SK-N-SH treated with all-trans-retinoic acid at 6 μM for 48 hours (cell line): ENCODE measurements around the gene IKBKG.

Experiments used
- ARNTL ChIP-seq: fragments of 450-650 bp; formaldehyde crosslinking; IDR thresholded peaks from 2 replicates; pipeline ENCODE4 v1.5.0; 2020; ENCODE audit warnings: low read depth, mild to moderate bottlenecking, moderate library complexity, borderline replicate concordance
- ISL1 ChIP-seq: fragments of 250-450 bp; sonication (Bioruptor Pico); IDR thresholded peaks from 2 replicates; pipeline ENCODE4 v2.1.2; 2022; ENCODE audit warnings: mild to moderate bottlenecking, moderate library complexity
- OSR1 ChIP-seq: fragments of 250-450 bp; sonication (Bioruptor Pico); IDR thresholded peaks from 2 replicates; pipeline ENCODE4 v1.8.0; 2022; ENCODE audit warnings: moderate library complexity, mild to moderate bottlenecking, inconsistent platforms
- RARB ChIP-seq: fragments of 250-450 bp; sonication (Bioruptor Pico); IDR thresholded peaks from 2 replicates; pipeline ENCODE4 v1.8.0; 2021; ENCODE audit warnings: mild to moderate bottlenecking, moderate library complexity
- SNAI2 ChIP-seq: fragments of 250-450 bp; sonication (Bioruptor Pico); IDR thresholded peaks from 2 replicates; pipeline ENCODE4 v1.5.0; 2020; ENCODE audit warnings: mild to moderate bottlenecking, moderate library complexity
- ZFP3 ChIP-seq: fragments of 250-450 bp; sonication (Bioruptor Pico); IDR thresholded peaks from 2 replicates; pipeline ENCODE4 v1.5.0; 2020; ENCODE audit warnings: mild to moderate bottlenecking, moderate library complexity
- ZFP30 ChIP-seq: fragments of 450-650 bp; formaldehyde crosslinking; IDR thresholded peaks from 2 replicates; pipeline ENCODE4 v1.5.0; 2022; ENCODE audit warnings: mild to moderate bottlenecking, moderate library complexity
- TF ChIP-seq, protein P1 (sequence below): fragments of 250-450 bp; sonication (Bioruptor Pico); IDR thresholded peaks from 2 replicates; pipeline ENCODE4 v1.8.0; 2020; ENCODE audit warnings: mild to moderate bottlenecking, moderate library complexity, borderline replicate concordance
- TF ChIP-seq, protein P2 (sequence below): fragments of 250-450 bp; sonication (Bioruptor Pico); IDR thresholded peaks from 2 replicates; pipeline ENCODE4 v1.8.0; 2021; ENCODE audit warnings: low read depth, mild to moderate bottlenecking, moderate library complexity, borderline replicate concordance

DNA sequence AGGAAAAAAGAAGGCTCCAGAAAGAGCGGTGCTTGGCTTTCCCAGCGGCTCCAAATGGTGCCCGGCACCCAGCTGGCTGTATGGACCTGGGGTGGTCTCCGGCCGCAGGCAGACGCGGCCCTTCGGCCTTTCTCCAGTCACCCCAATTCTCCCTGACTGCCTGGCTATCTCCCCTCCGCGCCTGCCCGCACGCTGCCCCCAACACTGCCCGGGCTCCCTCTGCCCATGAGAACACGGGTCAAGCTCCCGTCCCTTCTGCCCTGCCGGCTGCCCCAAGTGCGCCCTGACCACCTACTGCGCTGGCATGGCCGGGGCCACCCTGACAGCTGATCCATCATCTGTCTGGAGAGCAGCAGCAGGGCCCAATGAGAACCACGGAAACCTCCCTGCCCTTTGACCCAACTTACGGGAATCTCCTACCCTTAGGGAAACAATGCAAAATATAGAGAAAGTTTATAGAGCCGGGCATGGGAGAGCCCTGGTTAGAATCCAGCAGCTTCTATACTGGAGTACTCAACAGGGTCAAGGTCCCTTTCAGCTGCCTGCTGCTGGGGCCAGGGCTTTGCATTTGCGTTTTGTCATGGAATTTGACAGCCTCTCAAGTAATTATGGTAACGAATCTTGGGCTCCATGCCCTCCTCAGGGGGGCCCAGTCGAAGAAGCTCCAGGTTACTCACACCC is 30.2 kb upstream of the IKBKG start:
- no peak for TF ChIP-seq SNAI2 (CRISPR knock-in tag)
- TF ChIP-seq ZFP3 (CRISPR knock-in tag) = no peak
- TF ChIP-seq, protein P1, sequence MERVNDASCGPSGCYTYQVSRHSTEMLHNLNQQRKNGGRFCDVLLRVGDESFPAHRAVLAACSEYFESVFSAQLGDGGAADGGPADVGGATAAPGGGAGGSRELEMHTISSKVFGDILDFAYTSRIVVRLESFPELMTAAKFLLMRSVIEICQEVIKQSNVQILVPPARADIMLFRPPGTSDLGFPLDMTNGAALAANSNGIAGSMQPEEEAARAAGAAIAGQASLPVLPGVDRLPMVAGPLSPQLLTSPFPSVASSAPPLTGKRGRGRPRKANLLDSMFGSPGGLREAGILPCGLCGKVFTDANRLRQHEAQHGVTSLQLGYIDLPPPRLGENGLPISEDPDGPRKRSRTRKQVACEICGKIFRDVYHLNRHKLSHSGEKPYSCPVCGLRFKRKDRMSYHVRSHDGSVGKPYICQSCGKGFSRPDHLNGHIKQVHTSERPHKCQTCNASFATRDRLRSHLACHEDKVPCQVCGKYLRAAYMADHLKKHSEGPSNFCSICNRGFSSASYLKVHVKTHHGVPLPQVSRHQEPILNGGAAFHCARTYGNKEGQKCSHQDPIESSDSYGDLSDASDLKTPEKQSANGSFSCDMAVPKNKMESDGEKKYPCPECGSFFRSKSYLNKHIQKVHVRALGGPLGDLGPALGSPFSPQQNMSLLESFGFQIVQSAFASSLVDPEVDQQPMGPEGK (CRISPR knock-in tag) = no peak
- no peak for TF ChIP-seq RARB
- TF ChIP-seq, protein P2, sequence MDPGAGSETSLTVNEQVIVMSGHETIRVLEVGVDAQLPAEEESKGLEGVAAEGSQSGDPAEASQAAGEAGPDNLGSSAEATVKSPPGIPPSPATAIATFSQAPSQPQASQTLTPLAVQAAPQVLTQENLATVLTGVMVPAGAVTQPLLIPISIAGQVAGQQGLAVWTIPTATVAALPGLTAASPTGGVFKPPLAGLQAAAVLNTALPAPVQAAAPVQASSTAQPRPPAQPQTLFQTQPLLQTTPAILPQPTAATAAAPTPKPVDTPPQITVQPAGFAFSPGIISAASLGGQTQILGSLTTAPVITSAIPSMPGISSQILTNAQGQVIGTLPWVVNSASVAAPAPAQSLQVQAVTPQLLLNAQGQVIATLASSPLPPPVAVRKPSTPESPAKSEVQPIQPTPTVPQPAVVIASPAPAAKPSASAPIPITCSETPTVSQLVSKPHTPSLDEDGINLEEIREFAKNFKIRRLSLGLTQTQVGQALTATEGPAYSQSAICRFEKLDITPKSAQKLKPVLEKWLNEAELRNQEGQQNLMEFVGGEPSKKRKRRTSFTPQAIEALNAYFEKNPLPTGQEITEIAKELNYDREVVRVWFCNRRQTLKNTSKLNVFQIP = no peak
- TF ChIP-seq ZFP30 (CRISPR knock-in tag) = no peak
- no peak for TF ChIP-seq ARNTL
- TF ChIP-seq OSR1 (CRISPR knock-in tag) = no peak
- no peak for TF ChIP-seq ISL1
